ENCODE results near the gene KAT6B. TPM values are rescaled to one million over a fixed set of nuclear protein-coding genes. Genes with fewer than 3 reads are reported as not detected.
A peak's percentile ranks its signal among the peaks of the same experiment; 100 is the strongest.

KAT6B gene
- polyA plus RNA-seq, 10 donors, result 13.5 to 22.3 (median 19.3) TPM

DNA sequence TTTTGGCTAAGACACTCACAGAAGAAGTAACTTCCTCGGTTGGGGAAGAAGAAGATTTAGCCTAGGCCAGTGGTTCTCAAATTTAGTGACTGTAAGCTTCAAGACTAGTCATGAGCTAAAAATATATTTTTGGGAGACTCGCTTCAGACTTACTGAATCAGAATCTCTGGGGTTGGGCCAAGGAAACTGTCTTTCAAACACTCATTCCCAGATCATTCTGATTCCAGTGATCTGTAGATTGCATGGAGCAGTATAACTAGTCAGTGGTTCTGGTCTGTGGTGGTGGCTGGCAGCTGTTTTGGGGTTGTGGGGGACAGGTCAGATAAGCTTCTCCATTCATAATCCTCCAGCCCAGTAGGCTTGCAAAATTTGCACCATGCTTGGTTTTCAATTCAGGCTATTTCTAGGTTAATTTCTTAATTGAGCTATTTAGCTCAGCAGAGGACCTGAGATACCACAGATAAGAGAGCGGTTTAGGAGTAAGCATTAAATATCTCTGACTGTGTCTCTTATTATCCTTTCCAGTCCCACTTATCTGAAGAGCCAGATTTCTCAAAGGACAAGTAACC lies 3.8 kb upstream of the KAT6B start:
- DNase-seq, result peak in 1 of 3 donors; percentile 48

DNA sequence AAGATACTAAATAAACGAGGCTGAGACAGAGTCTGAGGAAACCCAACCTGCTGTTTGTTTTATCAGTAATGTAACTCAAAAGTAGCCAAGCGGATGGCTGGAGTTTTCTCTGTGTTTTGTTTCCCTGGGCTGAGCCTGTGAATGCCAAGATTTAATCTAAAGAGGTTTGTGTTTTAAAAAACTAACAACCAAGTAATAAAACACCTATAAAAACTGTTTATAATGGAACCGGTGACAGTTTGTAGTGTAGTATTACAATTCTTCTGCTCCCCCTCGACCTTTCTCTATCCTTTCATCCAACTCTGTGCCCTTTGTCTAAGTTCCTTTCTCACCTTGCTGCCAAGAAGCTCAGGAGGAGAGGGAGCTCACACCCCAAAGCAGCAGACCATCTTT lies 2.6 kb upstream of the KAT6B start:
- DNase-seq, result no peak

DNA sequence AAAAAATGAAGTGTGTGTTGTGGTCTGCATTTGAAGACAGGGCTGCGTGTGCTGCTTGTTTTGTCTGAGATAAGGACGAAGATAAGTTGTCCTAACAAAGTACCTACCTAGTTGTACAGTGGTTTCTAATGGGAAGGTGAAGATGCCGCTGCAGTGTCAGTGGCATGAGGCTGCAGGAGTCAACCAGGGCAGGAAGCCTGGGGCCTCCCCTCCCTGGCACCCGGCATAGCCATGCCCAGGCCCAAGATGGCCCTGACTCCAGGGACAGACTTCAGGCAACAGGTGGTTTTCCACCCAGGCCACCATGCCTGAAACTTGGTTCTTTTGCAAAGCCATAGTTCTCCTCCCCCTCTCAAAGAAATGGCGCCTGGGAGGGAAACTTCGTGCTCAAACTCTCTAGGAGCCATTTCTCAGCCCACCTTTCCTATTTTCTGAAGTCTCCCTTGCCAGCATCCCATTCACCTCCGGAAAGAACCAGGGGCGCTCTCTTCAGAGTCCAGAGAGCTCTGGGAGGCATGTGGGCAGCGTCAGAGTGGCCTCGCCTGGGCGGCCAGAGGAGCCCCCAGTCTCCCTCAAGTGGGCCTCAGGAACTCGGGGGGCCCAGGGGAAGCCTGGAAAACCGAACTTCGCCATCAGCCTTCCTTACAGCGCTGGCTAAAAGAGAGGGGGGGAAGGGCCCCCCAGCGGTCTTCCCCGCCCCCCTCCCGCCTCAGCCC lies 2.1 kb upstream of the KAT6B start:
- DNase-seq, result peak in 2 of 3 donors; percentile 17 to 56

DNA sequence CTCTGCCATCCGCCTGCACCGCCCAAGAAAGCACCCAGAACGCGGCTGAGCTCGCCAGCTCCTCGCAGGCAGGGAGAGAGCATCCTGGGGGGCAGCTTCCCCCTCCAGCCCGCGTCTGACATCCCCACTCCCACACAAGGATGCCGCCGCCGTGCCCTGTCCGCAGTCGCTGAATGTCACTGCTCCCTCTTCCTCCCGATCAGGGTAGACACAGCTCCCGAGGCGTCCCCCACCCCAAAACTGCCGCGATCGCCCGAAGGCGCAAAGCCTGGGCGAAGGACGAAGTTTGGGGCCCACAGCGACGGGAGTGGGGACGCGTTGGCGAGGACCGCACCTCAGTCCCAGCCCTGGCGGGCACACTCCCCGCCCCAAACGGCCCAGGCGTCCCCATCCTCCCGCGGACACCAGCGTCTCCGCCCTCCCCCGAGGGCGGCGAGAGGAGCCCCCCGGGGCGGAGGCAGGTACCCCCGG lies 1.5 kb upstream of the KAT6B start:
- peak in 2 of 3 donors; percentile 55 to 84 for DNase-seq

DNA sequence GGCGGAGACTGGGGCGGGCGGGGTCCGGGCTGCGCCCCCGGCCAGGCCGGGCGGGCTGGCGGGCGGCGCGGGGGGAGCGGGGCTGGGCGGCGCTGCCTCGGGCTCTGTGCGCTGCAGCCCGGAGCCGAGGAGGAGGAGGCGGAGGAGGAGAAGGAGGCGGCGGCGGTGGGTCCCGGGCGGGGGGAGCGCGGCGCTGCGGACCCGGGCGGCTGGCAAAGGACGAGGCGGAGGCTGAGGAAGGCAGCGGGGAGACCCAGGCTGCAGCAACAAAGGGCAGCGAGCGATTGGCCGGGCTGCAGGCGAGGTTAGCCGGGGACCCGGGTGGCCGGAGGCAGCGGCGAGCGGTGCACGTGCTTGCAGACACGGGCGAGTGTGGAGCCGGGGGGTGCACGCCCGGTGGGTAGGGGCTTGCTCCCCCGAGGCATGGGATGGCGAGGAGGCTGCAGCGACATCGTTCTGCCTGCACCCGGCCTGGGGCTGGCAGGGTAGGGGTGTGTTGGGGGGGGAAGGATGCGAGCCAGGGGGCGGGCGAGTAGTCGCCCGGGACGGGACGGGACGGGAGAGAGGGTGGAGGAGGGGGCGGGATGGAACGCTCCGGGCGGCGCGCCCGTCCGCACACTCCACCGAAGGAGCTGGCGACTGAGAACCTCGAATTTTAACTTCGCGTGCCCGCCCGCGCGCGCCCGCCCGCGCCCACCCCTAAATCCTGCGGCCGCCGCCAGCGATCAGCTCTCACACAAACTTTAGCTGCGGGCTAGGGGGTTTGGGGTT lies 844 bp upstream of the KAT6B start:
- peak in 2 of 3 donors; percentile 41 to 61 for DNase-seq

DNA sequence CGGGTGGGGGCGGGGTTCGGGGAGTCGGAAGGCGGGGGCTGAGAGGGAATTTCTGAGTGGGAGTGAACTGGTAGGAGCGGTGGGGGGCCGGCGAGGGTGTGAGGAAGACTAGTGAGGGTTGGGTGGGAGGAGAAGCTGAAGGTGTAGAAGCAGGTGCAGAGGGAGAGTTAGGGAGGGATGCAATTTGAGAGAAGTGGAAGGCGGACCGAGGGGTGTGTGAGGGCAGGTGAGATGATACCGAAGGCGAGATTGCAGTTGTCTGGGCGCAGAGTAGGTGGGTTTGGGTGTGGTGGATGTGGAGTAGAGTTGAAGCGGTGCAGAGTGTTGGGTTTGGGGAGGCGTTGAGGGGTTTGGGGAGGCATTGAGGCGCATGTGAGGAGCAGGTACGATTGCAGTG lies 643 bp downstream of the KAT6B start:
- no peak for DNase-seq

DNA sequence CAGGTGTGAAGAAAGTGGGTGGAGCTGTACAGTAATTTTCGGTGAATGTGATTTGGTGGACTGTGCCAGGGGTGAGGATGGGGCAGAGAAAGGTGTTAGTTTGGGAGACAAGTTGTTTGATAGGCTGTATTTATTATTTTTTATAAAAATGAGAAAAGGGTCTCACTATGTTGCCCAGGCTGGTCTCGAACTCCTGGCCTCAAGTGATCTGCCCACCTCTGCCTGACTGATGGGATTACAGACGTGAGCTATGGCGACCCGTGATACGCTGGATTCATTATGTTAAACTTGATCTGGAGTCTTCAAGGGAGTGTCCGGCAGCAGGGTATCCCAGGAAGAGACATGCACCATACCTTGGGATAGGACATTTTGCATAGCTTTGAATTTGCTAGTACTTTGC lies 1.3 kb downstream of the KAT6B start:
- DNase-seq, result no peak

DNA sequence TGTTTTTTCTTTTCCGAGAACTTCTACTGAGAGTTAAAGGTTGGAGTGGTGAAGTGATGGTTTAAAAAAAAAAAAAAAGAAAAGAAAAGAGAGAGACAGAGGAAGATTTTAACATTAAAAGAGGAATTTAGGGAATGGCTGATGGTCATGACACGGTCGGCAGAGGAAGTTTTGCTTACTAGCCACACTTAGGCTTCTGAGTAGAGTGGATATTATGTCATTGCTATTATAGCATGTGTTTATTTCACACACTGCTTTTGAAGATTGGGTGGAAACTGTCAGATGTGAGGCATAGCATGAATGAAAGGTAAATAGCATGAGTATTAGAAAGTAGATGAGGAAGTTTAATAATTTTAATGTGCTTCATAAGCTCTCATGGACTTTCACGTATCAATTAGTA lies 2.5 kb downstream of the KAT6B start:
- DNase-seq, result no peak

DNA sequence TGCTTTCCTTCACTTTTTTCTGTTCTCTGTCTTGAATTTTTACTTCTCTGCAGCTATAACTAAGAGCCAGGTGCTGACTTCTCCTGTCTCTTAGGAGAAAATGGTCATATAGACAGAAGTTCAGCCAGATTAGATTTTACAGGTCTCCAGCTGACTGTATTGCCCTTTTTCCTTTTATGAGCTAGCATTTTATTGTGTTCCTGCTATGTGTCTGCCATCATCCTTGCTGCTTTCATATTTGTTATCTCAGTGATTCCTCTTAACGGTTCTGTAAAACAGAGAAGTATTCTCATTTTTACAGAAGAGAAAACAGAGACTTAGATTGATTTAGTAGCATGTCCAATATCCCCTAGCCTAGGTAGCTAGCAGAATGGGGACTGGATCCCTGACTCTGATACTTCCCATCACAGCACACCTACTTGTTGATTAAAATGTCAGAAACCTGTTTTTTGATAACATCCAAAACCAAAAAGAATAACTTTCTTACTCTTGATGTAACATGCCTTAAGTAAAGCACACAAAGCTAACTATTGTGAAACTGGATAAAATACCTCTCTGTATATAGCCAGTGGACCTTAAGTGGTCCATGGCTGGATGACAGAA lies 5.2 kb downstream of the KAT6B start:
- no peak for DNase-seq

DNA sequence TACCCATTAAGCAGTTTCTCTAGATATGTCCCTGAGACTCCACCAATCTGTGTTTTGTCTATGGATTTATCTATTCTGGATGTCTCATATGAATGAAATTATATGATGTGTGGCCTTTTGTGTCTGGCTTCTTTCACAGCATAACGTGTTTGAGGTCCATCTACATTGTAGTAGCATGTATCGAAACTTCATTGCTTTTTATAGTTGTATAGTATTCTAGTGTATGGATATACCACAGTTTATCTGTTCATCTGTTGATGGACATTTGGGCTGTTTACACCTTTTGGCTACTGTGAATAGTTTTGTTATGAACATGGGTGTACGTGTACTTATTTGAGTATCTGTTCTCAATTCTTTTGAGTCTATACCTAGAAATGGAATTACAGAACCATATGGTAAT lies 9.6 kb downstream of the KAT6B start:
- DNase-seq, result no peak

DNA sequence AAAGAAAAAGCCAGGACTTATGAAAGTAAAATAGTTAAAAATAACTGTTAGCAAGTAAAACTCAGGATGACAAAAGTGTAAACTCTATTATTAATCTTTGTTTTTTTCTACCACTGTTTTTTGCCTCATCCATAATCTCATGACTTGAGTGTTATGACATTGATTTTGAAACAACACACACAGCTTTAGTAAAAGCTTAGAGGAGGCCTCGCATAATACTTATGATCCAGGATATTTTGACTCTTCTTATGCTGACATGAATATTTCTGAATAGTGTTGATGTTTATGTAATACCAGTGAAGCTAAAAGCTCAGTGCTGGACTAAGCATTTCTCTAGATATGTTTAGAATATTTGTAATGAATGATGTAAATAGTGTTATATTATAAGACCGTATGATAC lies 10.5 kb downstream of the KAT6B start:
- no peak for DNase-seq

DNA sequence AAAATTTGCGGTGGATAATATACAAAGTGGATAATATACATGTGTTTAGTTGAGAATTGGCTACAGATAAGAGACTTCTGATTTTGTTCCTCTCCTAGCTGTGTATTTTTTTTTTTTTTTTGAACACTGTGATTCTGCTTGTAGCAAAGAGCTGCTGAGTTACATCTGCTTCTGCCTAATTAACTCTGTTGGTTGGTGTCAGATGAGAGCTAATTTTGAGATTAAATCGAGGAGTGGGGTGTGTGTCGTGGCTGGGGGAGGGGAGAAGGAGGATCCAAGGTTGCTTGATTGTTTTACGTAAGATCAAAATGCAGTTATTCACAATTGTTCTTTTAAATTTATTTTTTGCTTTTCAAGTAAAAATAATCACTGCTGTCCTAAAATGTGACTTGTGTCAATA lies 11.3 kb downstream of the KAT6B start:
- DNase-seq, result no peak

DNA sequence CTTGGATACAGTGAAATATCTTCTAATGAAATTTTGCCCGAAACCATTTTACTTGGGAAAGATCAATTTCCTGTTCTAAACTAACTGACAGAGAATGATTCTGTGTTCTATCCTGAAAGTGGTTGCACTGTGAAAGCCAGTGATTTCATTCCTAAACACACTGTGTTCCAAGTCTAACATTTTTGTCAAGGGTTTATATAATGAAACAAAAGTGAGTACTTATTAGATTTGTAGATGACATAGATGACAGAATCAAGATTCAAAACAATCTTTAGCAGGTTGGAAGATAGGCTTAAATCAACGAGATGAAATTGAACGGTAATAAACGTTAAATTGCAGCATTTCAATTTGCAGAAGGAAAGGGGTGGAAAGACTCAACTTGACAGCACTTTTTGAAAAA lies 13.3 kb downstream of the KAT6B start:
- no peak for DNase-seq

DNA sequence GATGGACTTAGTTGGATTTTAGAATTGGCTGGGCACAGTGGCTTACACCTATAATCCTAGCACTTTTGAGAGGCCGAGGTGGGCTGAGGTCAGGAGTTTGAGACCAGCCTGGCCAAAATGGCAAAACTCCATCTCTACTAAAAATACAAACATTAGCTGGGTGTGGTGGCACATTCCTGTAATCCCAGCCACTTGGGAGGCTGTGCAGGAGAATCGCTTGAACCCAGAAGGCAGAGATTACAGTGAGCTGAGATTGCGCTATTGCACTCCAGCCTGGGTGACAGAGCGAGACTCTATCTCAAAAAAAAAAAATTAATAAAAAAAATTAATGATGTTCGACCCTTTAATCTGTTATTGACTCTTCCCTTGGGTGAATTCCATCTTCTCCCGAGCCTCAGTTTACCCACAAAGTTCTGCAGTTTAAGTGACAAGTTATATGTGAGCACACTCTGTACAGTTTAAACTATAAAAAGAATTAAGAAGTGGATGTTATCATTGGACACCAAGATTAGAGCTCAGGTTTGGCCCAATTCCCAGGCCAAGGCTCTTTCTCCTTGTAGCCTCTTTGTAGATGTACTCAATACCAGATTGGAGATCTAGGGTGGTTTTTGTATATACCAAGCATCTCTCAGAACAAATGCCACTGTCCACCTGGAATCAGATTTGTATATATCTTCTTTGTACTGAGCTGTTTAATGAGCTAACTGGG lies 15.0 kb downstream of the KAT6B start:
- DNase-seq, result no peak

DNA sequence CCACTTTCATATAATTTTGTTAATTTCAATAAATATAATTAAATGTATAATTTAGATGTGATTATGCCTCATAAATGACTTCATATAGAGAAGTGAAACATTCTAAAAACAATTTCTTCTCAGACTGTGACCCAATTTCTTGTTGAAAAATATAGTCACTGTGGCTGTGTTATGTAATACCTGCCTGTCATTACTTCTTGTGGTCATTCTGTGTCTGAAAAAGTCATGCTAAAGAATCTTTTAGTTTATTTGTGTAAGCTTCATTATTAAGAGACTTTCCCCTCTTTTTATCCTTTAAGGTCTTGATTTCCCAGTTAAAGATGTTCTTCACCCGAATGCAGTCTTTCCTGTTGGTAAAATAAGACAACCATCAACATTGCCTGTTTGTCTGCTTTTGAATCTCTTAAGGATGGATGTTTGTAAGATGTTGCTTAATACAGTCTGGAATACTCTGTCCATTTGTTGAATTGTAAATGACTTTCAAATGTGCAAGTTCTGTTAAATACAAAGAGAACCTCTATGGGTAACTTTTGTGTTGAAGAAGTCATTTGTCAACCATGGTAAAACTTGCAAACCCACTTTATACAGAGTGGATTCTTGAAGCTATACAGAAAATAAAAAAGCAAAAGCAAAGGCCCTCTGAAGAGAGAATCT lies 16.0 kb downstream of the KAT6B start:
- DNase-seq, result no peak

DNA sequence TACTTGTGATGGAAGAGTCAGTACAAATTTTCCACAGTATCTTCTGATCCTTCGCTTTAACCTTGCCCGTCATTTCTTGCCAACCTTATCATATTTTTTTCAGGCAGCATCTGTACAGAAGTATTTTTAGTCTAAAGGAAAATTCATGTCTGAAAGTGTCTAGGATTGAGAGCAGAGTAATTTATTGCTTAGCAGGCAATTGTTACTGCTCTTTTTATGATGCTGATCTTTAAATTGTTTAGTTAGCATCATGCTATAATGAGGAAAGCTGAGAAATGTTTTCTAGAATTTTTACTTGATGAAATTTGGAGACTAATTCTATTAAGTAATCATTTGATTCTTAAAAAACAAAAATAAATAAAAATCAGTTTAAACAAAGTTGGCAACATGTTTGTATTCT lies 20.6 kb downstream of the KAT6B start:
- no peak for DNase-seq

DNA sequence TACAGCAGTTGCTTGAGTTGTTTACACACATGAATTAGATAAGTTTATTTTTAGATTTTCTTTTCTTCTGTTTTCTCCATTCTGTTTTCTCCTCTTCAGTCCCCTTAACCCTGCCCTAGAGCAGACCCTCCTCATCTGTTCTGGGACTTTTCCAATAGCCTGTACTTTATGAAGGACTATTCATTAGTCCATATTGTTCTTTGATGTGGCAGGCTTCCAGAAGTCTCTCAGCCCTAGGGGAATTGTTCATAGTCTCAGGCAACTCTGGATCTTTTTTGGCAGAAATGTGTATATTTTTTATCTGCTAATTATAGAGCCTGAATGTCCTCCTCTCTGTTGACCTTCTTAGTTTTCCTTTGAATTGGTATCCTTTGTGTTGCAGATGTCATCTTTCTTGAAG lies 25.4 kb downstream of the KAT6B start:
- DNase-seq, result peak in 1 of 3 donors; percentile 30

DNA sequence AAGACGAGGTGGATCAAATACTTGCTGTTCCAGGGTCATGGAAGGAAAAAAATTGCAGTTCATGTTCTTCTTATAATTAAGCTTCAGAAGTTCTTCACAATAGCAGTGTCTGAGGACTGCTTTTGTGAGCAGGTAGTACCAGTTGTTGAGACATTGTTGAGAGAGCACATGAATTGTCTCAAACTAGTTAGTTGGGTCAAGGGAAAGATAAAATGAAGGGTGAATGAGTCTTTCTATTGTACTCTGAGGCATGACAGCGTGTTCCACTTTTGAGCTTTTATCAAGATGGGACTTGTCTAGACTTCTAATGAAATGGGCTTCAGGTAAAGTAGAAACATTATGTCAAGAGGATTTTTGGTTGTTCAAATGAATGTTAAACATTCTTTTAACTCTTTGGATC lies 26.0 kb downstream of the KAT6B start:
- DNase-seq, result no peak

DNA sequence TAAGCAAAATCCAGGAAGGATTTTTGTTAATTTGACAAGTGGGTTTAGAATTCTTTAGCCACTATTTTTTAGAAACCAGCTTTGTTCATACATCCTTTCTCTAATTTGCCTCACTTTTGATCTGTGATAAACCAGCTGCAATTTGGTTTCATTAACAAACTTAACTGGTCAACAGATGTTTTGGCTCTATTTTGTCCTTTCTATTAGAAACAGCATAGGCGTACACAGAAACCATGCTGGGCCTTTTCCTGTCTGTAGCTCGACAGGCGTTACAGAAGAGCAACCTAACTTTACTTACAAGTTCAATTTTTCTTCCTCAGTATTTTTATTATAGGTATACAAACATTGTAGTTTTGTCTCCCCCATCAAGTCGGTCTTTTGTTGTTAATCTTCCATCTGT lies 28.2 kb downstream of the KAT6B start:
- DNase-seq, result no peak

DNA sequence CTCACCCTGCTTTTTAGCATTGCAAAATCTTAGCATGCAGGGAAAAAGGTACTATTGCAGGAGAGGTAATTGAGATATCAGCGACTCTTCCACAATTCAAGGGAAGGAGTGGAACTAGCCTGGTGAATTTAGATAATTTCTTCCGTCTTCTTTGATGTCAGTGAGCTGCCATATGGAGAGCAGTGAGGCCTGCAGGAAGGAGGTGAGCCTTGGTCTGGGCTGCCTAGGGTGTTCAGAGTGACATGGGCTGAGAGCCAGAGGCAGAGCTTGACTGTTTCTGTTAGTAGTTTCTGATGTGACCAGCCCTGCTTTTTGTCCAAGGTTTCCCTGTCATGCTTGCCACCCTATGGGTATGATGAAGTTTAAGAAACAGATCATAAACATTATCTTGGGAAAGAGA lies 28.6 kb downstream of the KAT6B start:
- DNase-seq, result no peak

DNA sequence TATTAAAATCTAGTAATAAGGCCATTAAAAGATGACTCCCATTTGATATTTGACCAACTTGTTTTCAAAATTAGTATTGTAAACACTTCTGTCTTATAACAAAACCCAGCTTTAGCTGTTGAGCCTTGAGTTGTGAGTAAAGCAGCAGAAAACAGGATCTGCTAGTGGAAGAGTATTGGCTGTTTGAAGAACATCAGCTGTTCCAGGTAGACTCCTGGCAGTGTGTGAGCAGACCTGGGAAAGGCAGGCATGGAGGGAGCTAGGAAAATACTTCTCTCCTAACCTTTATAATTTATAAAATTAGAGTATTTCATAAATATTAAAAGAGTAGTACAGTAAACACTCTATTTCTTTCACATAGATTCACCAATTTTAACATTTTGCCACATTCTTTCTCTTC lies 29.0 kb downstream of the KAT6B start:
- DNase-seq, result no peak

DNA sequence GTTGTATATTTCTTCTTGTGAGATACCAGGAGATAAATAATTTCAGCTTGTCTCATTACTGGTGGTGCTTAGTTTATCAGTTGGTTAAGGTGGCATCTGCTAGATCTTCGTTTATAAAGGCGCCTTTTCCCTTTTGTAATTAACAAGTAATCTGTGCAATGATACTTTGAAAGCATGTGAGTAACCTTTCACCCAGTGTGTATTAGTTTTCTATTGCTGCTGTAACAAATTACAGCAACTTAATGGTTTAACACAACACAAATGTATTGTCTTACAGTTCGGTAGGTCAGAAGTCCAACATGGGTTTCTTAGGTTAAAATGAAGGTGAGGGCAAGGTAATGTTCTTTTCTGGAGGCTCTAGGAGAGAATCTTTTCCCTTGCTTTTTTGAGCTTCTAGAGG lies 30.5 kb downstream of the KAT6B start:
- DNase-seq, result no peak
